Naive thymus-derived CD4-positive, alpha-beta T cell (primary cell): Measurements from ENCODE around the gene PARD6B. TPM values are rescaled to one million over a fixed set of nuclear protein-coding genes. Genes with fewer than 3 reads are reported as not detected.

ENCODE experiments used
- ATAC-seq: fragments of 150-1000 bp; cut with Tn5 transposase; 2 replicates; pipeline ENCODE4 v1.10.0; 2021; ENCODE audit warnings: mild to moderate bottlenecking, moderate library complexity
- CTCF ChIA-PET: fragments of 350-600 bp; sonication (Branson Sonifier 250); formaldehyde crosslinking; loops from one replicate; lab custom pipeline; 2021; ENCODE audit warnings: antibody characterized with exemption; lab: Charles Lee
- POLR2A ChIA-PET: fragments of 350-600 bp; sonication (Branson Sonifier 250); formaldehyde crosslinking; loops from one replicate; lab custom pipeline; 2021; ENCODE audit warnings: antibody characterized with exemption, inconsistent platforms; lab: Charles Lee
- DNase-seq, 9 donors: peaks; one replicate each; pipeline versions ENCODE4 v3.0.0 to v3.0.0-alpha.2; 2020 to 2022; ENCODE audit warnings: mixed read lengths in 1 of 9
- H3K27ac ChIP-seq: one replicate; pipeline ENCODE4 v1.7.0; 2013; ENCODE audit warnings: mild to moderate bottlenecking, low read depth, low read length, moderate library complexity
- H3K27me3 ChIP-seq, 2 donors: one replicate each; pipeline ENCODE4 v1.7.0; 2013; ENCODE audit warnings: low read length in 2 of 2, mild to moderate bottlenecking in 2 of 2, moderate library complexity in 2 of 2; ENCODE audit not compliant: control insufficient read depth in 2 of 2, insufficient read depth in 2 of 2
- H3K36me3 ChIP-seq, 3 experiments: 1 replicate in 2 of 3; 2 replicates in 1 of 3; pipeline ENCODE4 v1.7.0; 2013; ENCODE audit warnings: low read length in 3 of 3, mild to moderate bottlenecking in 3 of 3, moderate library complexity in 1 of 3; ENCODE audit not compliant: insufficient read depth in 3 of 3, control insufficient read depth in 2 of 3
- H3K4me1 ChIP-seq, 2 donors: one replicate each; pipeline ENCODE4 v1.7.0; 2013; ENCODE audit warnings: low read length in 2 of 2, mild to moderate bottlenecking in 2 of 2, moderate library complexity in 1 of 2; ENCODE audit not compliant: control insufficient read depth in 2 of 2, insufficient read depth in 2 of 2
- H3K4me3 ChIP-seq: 2 replicates; pipeline ENCODE4 v1.7.0; 2013; ENCODE audit warnings: mild to moderate bottlenecking, low read length
- H3K9me3 ChIP-seq, 3 experiments: 1 replicate in 2 of 3; 2 replicates in 1 of 3; pipeline ENCODE4 v1.7.0; 2013; ENCODE audit warnings: low read length in 3 of 3; ENCODE audit not compliant: control insufficient read depth in 2 of 3
- H3K27ac Mint-ChIP-seq, 9 donors: one replicate each; pipeline ENCODE4 v1.8.0; 2020 to 2022; ENCODE audit warnings: mixed read lengths in 9 of 9, mild to moderate bottlenecking in 8 of 9, moderate library complexity in 5 of 9, inconsistent platforms in 2 of 9
- H3K27me3 Mint-ChIP-seq, 5 donors: one replicate each; pipeline ENCODE4 v1.8.0; 2021 to 2022; ENCODE audit warnings: mixed read lengths in 5 of 5, mild to moderate bottlenecking in 1 of 5
- H3K36me3 Mint-ChIP-seq, 5 donors: one replicate each; pipeline ENCODE4 v1.8.0; 2020 to 2022; ENCODE audit warnings: mixed read lengths in 5 of 5, mild to moderate bottlenecking in 3 of 5, inconsistent platforms in 1 of 5
- H3K4me1 Mint-ChIP-seq, 7 donors: one replicate each; pipeline ENCODE4 v1.8.0; 2020 to 2022; ENCODE audit warnings: mixed read lengths in 7 of 7, mild to moderate bottlenecking in 3 of 7, inconsistent platforms in 1 of 7
- H3K4me3 Mint-ChIP-seq, 10 donors: one replicate each; pipeline ENCODE4 v1.8.0; 2020 to 2022; ENCODE audit warnings: mild to moderate bottlenecking in 10 of 10, mixed read lengths in 10 of 10, moderate library complexity in 6 of 10, inconsistent platforms in 2 of 10
- H3K9me3 Mint-ChIP-seq, 11 donors: one replicate each; pipeline ENCODE4 v1.8.0; 2020 to 2022; ENCODE audit warnings: mixed read lengths in 11 of 11, mild to moderate bottlenecking in 4 of 11, inconsistent platforms in 1 of 11, moderate library complexity in 1 of 11
- intact Hi-C, 2 donors: fragments of 100-400 bp; cut with micrococcal nuclease; formaldehyde crosslinking; loops; one replicate each; pipeline ENCODE4 v1.15.1; 2023
- polyA plus RNA-seq, 2 donors: library from polyadenylated mRNA; unstranded; fragments of 300-500 nt; fragmentation: Illumina TruSeq; gene quantifications; one replicate each; pipeline ENCODE4 v1.2.3, GENCODE V29; 2021
- total RNA-seq, 6 experiments: library from RNA in 5 of 6; stranded (reverse) in 5 of 6; gene quantifications; 1 replicate in 5 of 6; 2 replicates in 1 of 6; pipeline ENCODE4 v1.2.3 and lab custom pipeline; 2021 to 2026

The PARD6B gene
- total and polyA plus RNA-seq, 7 experiments from 2014 or later, result 0.60 to 10.8 (median 5.5) TPM

GRCh38 chr20:50727792-50728485, 3.4 kb upstream of the PARD6B start:
- Histone ChIP-seq H3K4me1 (peaks cover 9 to 14% of the 10 kb centered on the region in 2 donors), H3K9me3 (no peaks in the 10 kb centered on the region), H3K36me3 (no peaks in the 10 kb centered on the region), H3K4me3 (no peak overlapping the region), H3K27ac (no peak overlapping the region), H3K27me3 (no peaks in the 10 kb centered on the region)
- Mint-ChIP-seq H3K4me3 (no peak overlapping the region), H3K9me3 (no peaks in the 10 kb centered on the region), H3K27ac (no peak overlapping the region), H3K36me3 (no peaks in the 10 kb centered on the region), H3K4me1 (peaks cover 8 to 18% (median 13%) of the 10 kb centered on the region in 7 donors), H3K27me3 (peaks cover 0 to 3% (median 0%) of the 10 kb centered on the region in 5 donors)
- ATAC-seq (no peak), DNase-seq (no peak)
- CTCF ChIA-PET, result no interaction called here
- intact Hi-C loops, result no loop called here
- POLR2A ChIA-PET, result interaction anchor here (1.2 kb wide), 1 partner anchor 66 kb away, joined by 3 read pairs; no protein-coding TSS in a partner anchor

- CTCF ChIA-PET, result no interaction called here
- H3K36me3 ChIP-seq, result no peaks in the 10 kb centered on the region
- peaks cover 12 to 22% (median 16%) of the 10 kb centered on the region in 7 donors for H3K4me1 Mint-ChIP-seq
- H3K9me3 Mint-ChIP-seq, result no peaks in the 10 kb centered on the region
- DNase-seq (no peak), ATAC-seq (no peak)
- no peak overlapping the region for H3K4me3 ChIP-seq
- no peaks in the 10 kb centered on the region for H3K27me3 ChIP-seq
- peaks cover 0 to 3% (median 0%) of the 10 kb centered on the region in 5 donors for H3K27me3 Mint-ChIP-seq
- no peak overlapping the region for H3K4me3 Mint-ChIP-seq
- H3K9me3 ChIP-seq, result no peaks in the 10 kb centered on the region
- no peak overlapping the region for H3K27ac Mint-ChIP-seq
- no peaks in the 10 kb centered on the region for H3K36me3 Mint-ChIP-seq
- no peak overlapping the region for H3K27ac ChIP-seq
- POLR2A ChIA-PET, result no interaction called here
- intact Hi-C loops, result no loop called here
- peaks cover 9 to 14% of the 10 kb centered on the region in 2 donors for H3K4me1 ChIP-seq
Observed at GRCh38 chr20:50728486-50728980, 2.8 kb upstream of the PARD6B start.

- Mint-ChIP-seq H3K9me3 (no peaks in the 10 kb centered on the region), H3K4me1 (peaks cover 14 to 28% (median 20%) of the 10 kb centered on the region in 7 donors), H3K27me3 (peaks cover 0 to 3% (median 0%) of the 10 kb centered on the region in 5 donors), H3K27ac (no peak overlapping the region), H3K4me3 (peak overlapping the region in 7 of 10 donors; percentile 23 to 91 (median 79)), H3K36me3 (peaks cover 0 to 1% (median 0%) of the 10 kb centered on the region in 5 donors)
- no peaks in the 10 kb centered on the region for H3K36me3 ChIP-seq
- intact Hi-C loops, result no loop called here
- no peak for ATAC-seq
- H3K9me3 ChIP-seq, result no peaks in the 10 kb centered on the region
- no peak overlapping the region for H3K4me3 ChIP-seq
- peak in 1 of 9 donors; percentile 9 for DNase-seq
- no peak overlapping the region for H3K27ac ChIP-seq
- no peaks in the 10 kb centered on the region for H3K27me3 ChIP-seq
- POLR2A ChIA-PET, result interaction anchor here (0.6 to 1.0 kb wide), 3 partner anchors 11 to 577 kb away, joined by 3 to 4 read pairs (median 3); no protein-coding TSS in a partner anchor
- CTCF ChIA-PET, result interaction anchor here (1.1 kb wide), 1 partner anchor 20 kb away, joined by 5 read pairs; no protein-coding TSS in a partner anchor
- peaks cover 9 to 14% of the 10 kb centered on the region in 2 donors for H3K4me1 ChIP-seq
Observed at GRCh38 chr20:50728981-50729874, 2.2 kb upstream of the PARD6B start.

- H3K36me3 Mint-ChIP-seq, result peaks cover 0 to 1% (median 0%) of the 10 kb centered on the region in 5 donors
- no peaks in the 10 kb centered on the region for H3K9me3 Mint-ChIP-seq
- H3K27ac Mint-ChIP-seq, result peak overlapping the region in 7 of 9 donors; percentile 56 to 87 (median 75)
- ATAC-seq (no peak), DNase-seq (no peak)
- POLR2A ChIA-PET, result interaction anchor here (0.6 to 1.0 kb wide), 5 partner anchors 12 to 813 kb away, joined by 3 to 4 read pairs (median 3); partner anchors contain the start of gene NFATC2
- peaks cover 0 to 3% (median 0%) of the 10 kb centered on the region in 5 donors for H3K27me3 Mint-ChIP-seq
- H3K27me3 ChIP-seq, result no peaks in the 10 kb centered on the region
- H3K4me1 ChIP-seq, result peaks cover 9 to 14% of the 10 kb centered on the region in 2 donors
- H3K4me3 Mint-ChIP-seq, result peak overlapping the region; percentile 78 to 94 (median 87)
- H3K9me3 ChIP-seq, result no peaks in the 10 kb centered on the region
- H3K4me1 Mint-ChIP-seq, result peaks cover 16 to 35% (median 24%) of the 10 kb centered on the region in 7 donors
- no peaks in the 10 kb centered on the region for H3K36me3 ChIP-seq
- peak overlapping the region; percentile 68 for H3K27ac ChIP-seq
- intact Hi-C loops, result loop anchor here (2.0 to 5.0 kb wide), 6 partner anchors 89 to 793 kb away; partner anchors contain the start of genes PTPN1 (in 1 of the 2), RNF114 (in 1 of the 2) and SNAI1 (in 1 of the 2)
- CTCF ChIA-PET, result interaction anchor here (1.1 kb wide), 1 partner anchor 19 kb away, joined by 5 read pairs; no protein-coding TSS in a partner anchor
- H3K4me3 ChIP-seq, result peak overlapping the region; percentile 80
Observed at GRCh38 chr20:50729901-50730764, 1.2 kb upstream of the PARD6B start.

- H3K27me3 Mint-ChIP-seq, result peaks cover 0 to 3% (median 0%) of the 10 kb centered on the region in 5 donors
- no peak for ATAC-seq
- peak overlapping the region; percentile 78 to 94 (median 87) for H3K4me3 Mint-ChIP-seq
- H3K9me3 Mint-ChIP-seq, result no peaks in the 10 kb centered on the region
- intact Hi-C loops, result loop anchor here (1.0 to 5.0 kb wide), 15 partner anchors 19 to 793 kb away; partner anchors contain the start of genes DPM1 (in 2 of the 2), MOCS3 (in 2 of the 2), PTPN1 (in 2 of the 2) and ADNP (in 1 of the 2)
- peaks cover 0 to 1% (median 0%) of the 10 kb centered on the region in 5 donors for H3K36me3 Mint-ChIP-seq
- H3K27ac ChIP-seq, result peak overlapping the region; percentile 68
- no peaks in the 10 kb centered on the region for H3K27me3 ChIP-seq
- no peak for DNase-seq
- ChIA-PET POLR2A (interaction anchor here (0.7 to 1.0 kb wide), 3 partner anchors 199 to 812 kb away, joined by 3 to 4 read pairs (median 3); partner anchors contain the start of gene NFATC2), CTCF (interaction anchor here (1.1 kb wide), 1 partner anchor 19 kb away, joined by 5 read pairs; no protein-coding TSS in a partner anchor)
- peaks cover 16 to 40% (median 28%) of the 10 kb centered on the region in 7 donors for H3K4me1 Mint-ChIP-seq
- no peaks in the 10 kb centered on the region for H3K36me3 ChIP-seq
- peak overlapping the region; percentile 56 to 87 (median 76) for H3K27ac Mint-ChIP-seq
- peak overlapping the region; percentile 80 for H3K4me3 ChIP-seq
- H3K4me1 ChIP-seq, result peaks cover 9 to 14% of the 10 kb centered on the region in 2 donors
- no peaks in the 10 kb centered on the region for H3K9me3 ChIP-seq
Observed at GRCh38 chr20:50730765-50731054, 670 bp upstream of the PARD6B start.
